Ovary (tissue), 3 donors: ENCODE results near the gene EMX2.

ENCODE experiments used
- EP300 ChIP-seq: sonication (generic); formaldehyde crosslinking; IDR thresholded peaks from one replicate; pipeline ENCODE4 v1.6.1; 2017; ENCODE audit warnings: antibody characterized with exemption
- TF ChIP-seq, protein P1 (sequence below), 3 donors: fragments of 450-650 bp in 2 of 3; fragments of 200-600 bp in 1 of 3; IDR thresholded peaks; one replicate each; pipeline versions ENCODE4 v1.5.1 to v1.8.0; 2016 to 2022; ENCODE audit warnings: antibody characterized with exemption in 3 of 3, mild to moderate bottlenecking in 1 of 3
- donor health status: DM: no; HTN: no; CAD: no.

DNA sequence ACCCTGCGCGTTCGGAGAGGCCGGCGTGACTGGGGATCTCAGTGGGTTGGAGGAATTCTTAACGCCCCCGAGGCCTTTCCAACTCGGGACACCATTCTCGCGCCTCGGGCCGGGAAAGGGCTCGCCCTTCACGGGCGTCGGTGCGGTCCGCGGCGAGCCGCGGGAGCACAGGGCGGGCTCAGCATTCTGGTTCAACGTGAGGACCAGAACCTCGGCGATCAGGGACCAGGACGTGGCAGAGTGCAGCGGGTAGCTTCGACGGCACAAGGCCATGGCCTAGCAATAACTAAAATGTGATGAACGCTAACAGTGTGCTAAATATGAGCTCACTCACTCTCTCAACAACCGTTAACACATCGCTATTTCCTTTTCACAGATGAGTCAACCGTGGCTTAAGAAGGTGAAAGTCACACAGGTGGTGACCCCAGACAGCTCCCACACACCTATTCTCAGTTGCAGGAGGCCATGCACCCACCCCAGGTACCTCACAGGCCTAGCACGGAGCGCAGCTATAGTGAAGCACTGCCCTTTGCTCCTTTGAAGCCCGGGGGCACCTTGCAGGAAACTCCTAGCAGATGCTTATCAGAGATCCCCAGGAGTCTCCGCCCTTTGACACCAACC is 4.5 kb upstream of the EMX2 start:
- TF ChIP-seq, protein P1, sequence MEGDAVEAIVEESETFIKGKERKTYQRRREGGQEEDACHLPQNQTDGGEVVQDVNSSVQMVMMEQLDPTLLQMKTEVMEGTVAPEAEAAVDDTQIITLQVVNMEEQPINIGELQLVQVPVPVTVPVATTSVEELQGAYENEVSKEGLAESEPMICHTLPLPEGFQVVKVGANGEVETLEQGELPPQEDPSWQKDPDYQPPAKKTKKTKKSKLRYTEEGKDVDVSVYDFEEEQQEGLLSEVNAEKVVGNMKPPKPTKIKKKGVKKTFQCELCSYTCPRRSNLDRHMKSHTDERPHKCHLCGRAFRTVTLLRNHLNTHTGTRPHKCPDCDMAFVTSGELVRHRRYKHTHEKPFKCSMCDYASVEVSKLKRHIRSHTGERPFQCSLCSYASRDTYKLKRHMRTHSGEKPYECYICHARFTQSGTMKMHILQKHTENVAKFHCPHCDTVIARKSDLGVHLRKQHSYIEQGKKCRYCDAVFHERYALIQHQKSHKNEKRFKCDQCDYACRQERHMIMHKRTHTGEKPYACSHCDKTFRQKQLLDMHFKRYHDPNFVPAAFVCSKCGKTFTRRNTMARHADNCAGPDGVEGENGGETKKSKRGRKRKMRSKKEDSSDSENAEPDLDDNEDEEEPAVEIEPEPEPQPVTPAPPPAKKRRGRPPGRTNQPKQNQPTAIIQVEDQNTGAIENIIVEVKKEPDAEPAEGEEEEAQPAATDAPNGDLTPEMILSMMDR (IDR thresholded peaks at IDR 0.05): no peak
- TF ChIP-seq EP300: no peak
